Tibial nerve (tissue), 4 donors: Measurements from ENCODE around the gene PPP4R4. TPM values are rescaled to one million over a fixed set of nuclear protein-coding genes. Genes with fewer than 3 reads are reported as not detected.
"Not testable (repeated sequence)": the region's sequence is repeated elsewhere in the genome, so short reads cannot be mapped to it uniquely, and the experiment has no call there.

ENCODE experiments used
- DNase-seq, 2 donors: peaks; one replicate each; pipeline ENCODE4 v3.0.0-alpha.2; 2019; ENCODE audit warnings: low spot score in 2 of 2
- H3K27ac ChIP-seq, 4 donors: fragments of 200-600 bp; sonication (generic) in 3 of 4; one replicate each; pipeline ENCODE4 v1.5.1; 2017 to 2019; ENCODE audit warnings: mild to moderate bottlenecking in 1 of 4
- H3K27me3 ChIP-seq, 2 donors: fragments of 200-600 bp; sonication (generic) in 1 of 2; one replicate each; pipeline versions ENCODE4 v1.5.1 to v1.6.0; 2017 to 2019
- H3K36me3 ChIP-seq, 3 donors: fragments of 200-600 bp; sonication (generic); one replicate each; pipeline ENCODE4 v1.5.1; 2018 to 2019
- H3K4me1 ChIP-seq, 4 donors: fragments of 200-600 bp; sonication (generic) in 3 of 4; one replicate each; pipeline ENCODE4 v1.5.1; 2017 to 2019
- H3K4me3 ChIP-seq, 4 donors: fragments of 200-600 bp; sonication (generic) in 3 of 4; one replicate each; pipeline ENCODE4 v1.5.1; 2017 to 2019; ENCODE audit warnings: mild to moderate bottlenecking in 1 of 4, moderate library complexity in 1 of 4
- H3K9me3 ChIP-seq, 4 donors: fragments of 200-600 bp; sonication (generic) in 3 of 4; one replicate each; pipeline ENCODE4 v1.5.1; 2017 to 2019
- EP300 ChIP-seq, 2 donors: sonication (generic); formaldehyde crosslinking; IDR thresholded peaks; one replicate each; pipeline ENCODE4 v1.6.1; 2017; ENCODE audit warnings: antibody characterized with exemption in 2 of 2, mild to moderate bottlenecking in 1 of 2
- POLR2A ChIP-seq, 2 donors: fragments of 450-650 bp; IDR thresholded peaks; one replicate each; pipeline ENCODE4 v1.6.1; 2017; ENCODE audit warnings: antibody characterized with exemption in 2 of 2, mild to moderate bottlenecking in 2 of 2, moderate library complexity in 2 of 2
- WGBS, 2 donors: methylation state at CpG; one replicate each; pipeline ENCODE4 v1.1.5; 2018; 5-methylcytosine and 5-hydroxymethylcytosine counted together
- total RNA-seq, 4 donors: library from RNA; depleted of rRNA; stranded (reverse); fragments of >200 nt; gene quantifications; one replicate each; pipeline ENCODE4 v1.1.0, GENCODE V29; 2016
- TF ChIP-seq, protein P1 (sequence below), 5 experiments: fragments of 200-600 bp in 3 of 5; fragments of 450-650 bp in 2 of 5; sonication (generic) in 3 of 5; IDR thresholded peaks; one replicate each; pipeline ENCODE4 v1.5.1; 2016 to 2019; ENCODE audit warnings: antibody characterized with exemption in 5 of 5, mild to moderate bottlenecking in 3 of 5, moderate library complexity in 2 of 5

PPP4R4 gene
- total RNA-seq, 4 donors from 2014 or later = 1.2 to 9.0 (median 3.4) TPM

DNA sequence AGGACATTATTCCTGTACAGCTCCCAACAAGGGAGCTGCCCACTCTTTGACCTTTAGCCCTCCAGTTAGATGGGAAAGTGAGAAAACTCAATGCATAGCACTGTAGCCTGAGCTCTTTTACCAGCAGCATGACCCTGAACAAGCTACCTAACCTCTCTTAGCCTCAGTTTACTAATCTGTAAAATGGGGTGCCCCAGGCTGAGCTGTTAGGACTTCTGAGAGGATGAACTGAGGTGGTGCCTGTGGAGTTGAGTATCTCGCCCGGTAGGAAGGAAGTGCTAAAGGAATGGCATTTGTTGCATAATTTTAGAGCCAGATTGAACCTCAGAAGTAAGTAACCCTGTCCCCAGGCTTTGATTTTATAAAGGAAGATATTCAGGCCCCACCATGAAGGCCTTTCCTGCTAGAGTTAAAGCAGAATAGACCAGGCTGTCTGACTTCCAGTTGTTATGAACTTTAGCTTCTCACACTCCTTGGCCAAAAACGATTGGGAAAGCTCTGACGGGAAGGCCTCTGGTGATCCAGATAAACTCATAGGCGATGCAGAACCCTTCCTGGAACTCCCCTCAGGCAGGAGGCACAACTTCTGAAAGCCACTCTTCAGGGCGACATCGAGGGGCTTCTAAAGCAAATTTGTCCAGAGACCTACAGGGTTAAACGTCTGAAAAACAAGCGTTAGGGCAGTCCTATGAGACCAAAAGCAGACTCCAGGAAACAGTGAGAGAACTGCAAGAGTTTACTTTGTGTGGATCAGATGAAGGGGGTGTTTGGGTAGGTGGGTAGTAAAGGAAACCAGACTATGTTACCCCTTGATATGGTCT lies 121.4 kb downstream of the PPP4R4 start:
- Histone ChIP-seq H3K4me3 (no peak overlapping the region), H3K9me3 (peaks cover 0 to 6% (median 0%) of the 10 kb centered on the region in 4 donors), H3K27ac (no peak overlapping the region), H3K27me3 (no peaks in the 10 kb centered on the region), H3K4me1 (no peaks in the 10 kb centered on the region), H3K36me3 (no peaks in the 10 kb centered on the region)
- no peak for DNase-seq
- 67 to 70% methylated on average over 9 of the region's 9 CpGs for WGBS, 2 donors
- TF ChIP-seq POLR2A (IDR thresholded peaks at IDR 0.05) (no peak), EP300 (IDR thresholded peaks at IDR 0.05) (no peak)
- TF ChIP-seq, protein P1, sequence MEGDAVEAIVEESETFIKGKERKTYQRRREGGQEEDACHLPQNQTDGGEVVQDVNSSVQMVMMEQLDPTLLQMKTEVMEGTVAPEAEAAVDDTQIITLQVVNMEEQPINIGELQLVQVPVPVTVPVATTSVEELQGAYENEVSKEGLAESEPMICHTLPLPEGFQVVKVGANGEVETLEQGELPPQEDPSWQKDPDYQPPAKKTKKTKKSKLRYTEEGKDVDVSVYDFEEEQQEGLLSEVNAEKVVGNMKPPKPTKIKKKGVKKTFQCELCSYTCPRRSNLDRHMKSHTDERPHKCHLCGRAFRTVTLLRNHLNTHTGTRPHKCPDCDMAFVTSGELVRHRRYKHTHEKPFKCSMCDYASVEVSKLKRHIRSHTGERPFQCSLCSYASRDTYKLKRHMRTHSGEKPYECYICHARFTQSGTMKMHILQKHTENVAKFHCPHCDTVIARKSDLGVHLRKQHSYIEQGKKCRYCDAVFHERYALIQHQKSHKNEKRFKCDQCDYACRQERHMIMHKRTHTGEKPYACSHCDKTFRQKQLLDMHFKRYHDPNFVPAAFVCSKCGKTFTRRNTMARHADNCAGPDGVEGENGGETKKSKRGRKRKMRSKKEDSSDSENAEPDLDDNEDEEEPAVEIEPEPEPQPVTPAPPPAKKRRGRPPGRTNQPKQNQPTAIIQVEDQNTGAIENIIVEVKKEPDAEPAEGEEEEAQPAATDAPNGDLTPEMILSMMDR (IDR thresholded peaks at IDR 0.05) = no peak

DNA sequence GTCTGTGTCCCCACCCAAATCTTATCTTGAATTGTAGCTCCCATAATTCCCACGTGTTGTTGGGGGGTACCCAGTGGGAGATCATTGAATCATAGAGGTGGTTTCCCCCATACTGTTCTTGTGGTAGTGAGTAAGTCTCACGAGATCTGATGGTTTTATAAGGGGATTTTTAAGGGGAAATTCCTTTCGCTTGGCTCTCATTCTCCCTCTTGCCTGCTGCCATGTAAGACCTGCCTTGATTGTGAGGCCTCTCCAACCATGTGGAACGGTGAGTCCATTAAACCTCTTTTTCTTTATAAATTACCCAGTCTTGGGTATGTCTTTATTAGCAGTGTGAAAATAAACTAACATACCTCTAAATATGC lies 122.0 kb downstream of the PPP4R4 start:
- WGBS, 2 donors = 61 to 71% methylated on average over 4 of the region's 4 CpGs
- H3K27ac ChIP-seq, H3K36me3 ChIP-seq, DNase-seq, H3K27me3 ChIP-seq, H3K9me3 ChIP-seq, H3K4me1 ChIP-seq, H3K4me3 ChIP-seq: not testable (repeated sequence)

DNA sequence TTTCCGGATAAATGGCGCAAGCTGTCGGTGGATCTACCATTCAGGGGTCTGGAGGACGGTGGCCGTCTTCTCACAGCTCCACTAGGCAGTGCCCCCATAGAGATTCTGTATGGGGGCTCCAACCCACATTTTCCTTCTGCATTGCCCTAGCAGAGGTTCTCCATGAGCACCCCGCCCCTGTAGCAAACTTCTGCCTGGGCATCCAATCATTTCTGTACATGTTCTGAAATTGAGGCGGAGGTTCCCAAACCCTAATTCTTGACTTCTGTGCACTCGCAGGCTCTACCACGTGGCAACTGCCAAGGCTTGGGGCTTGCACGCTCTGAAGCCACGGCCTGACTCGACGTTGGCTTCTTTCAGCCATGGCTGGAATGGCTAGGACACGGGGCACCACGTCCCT lies 124.0 kb downstream of the PPP4R4 start:
- peaks cover 0 to 14% (median 0%) of the 10 kb centered on the region in 4 donors for H3K9me3 ChIP-seq
- WGBS, 2 donors = 92 to 94% methylated on average over 15 of the region's 15 CpGs
- TF ChIP-seq POLR2A (IDR thresholded peaks at IDR 0.05) (no peak), EP300 (IDR thresholded peaks at IDR 0.05) (no peak)
- TF ChIP-seq, protein P1 (IDR thresholded peaks at IDR 0.05) = no peak
- no peaks in the 10 kb centered on the region for H3K36me3 ChIP-seq
- H3K27me3 ChIP-seq = no peaks in the 10 kb centered on the region
- H3K27ac ChIP-seq = no peak overlapping the region
- no peak overlapping the region for H3K4me3 ChIP-seq
- DNase-seq = no peak
- H3K4me1 ChIP-seq = no peaks in the 10 kb centered on the region

DNA sequence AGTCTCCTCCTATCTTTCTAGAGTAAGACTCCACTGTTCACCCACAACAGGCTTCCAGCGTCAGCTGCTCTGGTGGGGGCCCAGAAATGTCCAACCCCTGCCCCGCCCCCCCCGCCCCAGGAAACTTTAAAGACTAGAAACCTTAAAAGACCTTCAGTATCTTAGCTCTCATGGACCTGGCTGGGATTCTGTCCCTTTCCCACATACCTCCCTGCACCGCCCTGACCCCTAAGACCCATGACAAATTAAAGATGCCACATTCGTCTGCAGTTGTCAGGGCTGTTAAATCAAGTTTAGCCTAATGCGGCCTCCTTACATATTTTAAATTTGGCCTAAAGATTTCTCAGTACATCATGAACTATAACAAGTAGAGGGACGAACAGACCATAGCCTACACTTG lies 129.0 kb downstream of the PPP4R4 start:
- no peak for TF ChIP-seq EP300 (IDR thresholded peaks at IDR 0.05)
- TF ChIP-seq, protein P1 (IDR thresholded peaks at IDR 0.05) = no peak
- DNase-seq = no peak
- Histone ChIP-seq H3K36me3 (no peaks in the 10 kb centered on the region), H3K9me3 (peaks cover 0 to 27% (median 0%) of the 10 kb centered on the region in 4 donors), H3K27ac (no peak overlapping the region), H3K27me3 (no peaks in the 10 kb centered on the region), H3K4me3 (no peak overlapping the region), H3K4me1 (no peaks in the 10 kb centered on the region)
- WGBS, 2 donors = 71 to 80% methylated on average over 7 of the region's 7 CpGs

DNA sequence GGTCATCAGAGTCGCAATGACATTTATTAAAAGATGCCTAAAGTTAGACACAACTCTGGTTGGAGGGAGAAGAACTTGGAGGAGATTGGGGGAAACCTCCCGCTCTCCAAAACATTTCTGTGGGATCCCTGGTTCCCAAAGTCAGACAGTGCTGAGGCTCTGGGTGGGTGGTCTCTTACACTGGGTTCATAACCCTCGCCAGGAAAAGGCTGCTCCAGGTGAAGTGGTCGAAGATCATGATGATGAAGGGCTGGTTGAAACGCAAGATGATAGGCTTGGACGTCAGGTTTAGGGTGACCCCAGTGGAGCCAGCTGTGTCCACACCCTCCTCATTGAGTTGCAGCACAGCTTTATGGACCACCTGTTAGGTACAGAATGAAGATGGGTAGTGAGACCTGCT lies 130.1 kb downstream of the PPP4R4 start:
- H3K4me1 ChIP-seq = no peaks in the 10 kb centered on the region
- H3K9me3 ChIP-seq = peaks cover 0 to 29% (median 0%) of the 10 kb centered on the region in 4 donors
- DNase-seq = no peak
- H3K27ac ChIP-seq = no peak overlapping the region
- H3K36me3 ChIP-seq = no peaks in the 10 kb centered on the region
- no peak for TF ChIP-seq EP300 (IDR thresholded peaks at IDR 0.05)
- TF ChIP-seq POLR2A (IDR thresholded peaks at IDR 0.05) = no peak
- TF ChIP-seq, protein P1 (IDR thresholded peaks at IDR 0.05) = no peak
- no peak overlapping the region for H3K4me3 ChIP-seq
- WGBS, 2 donors = 82 to 85% methylated on average over 6 of the region's 6 CpGs
- no peaks in the 10 kb centered on the region for H3K27me3 ChIP-seq
